ENCODE results near the gene GRWD1.

The GRWD1 gene

DNA sequence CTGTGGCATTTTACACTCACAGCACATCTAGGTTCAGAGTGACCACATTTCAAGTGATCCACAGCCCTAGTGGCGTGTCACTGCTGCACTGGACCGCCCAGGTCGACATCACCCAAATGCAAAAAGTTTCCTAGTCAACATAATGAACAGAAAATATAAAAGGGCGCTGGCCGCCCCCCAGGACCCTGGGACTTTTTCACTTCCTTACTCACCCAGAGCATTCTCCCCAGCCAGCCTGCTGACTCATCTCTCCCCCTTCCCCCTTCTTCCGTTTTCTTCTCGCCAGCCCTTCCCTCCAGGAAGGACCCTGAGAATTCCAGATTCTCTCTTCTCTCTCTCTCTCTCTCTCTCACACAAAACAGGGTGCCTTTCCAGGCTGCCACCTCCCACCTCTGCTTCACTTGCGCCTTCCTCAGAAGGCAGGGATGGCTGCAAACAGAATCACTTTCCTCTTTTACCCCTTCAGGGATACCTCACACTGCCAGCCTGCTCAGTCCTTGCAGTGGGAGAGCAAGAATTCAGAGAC lies 21.0 kb upstream of the GRWD1 start:
- DNase-seq (ENCODE audit: low spot score), result peak; percentile 44

GRCh38 chr19:48428670-48429069 lies 17.1 kb upstream of the GRWD1 start:
- DNase-seq (ENCODE audit: low spot score), result no peak

DNA sequence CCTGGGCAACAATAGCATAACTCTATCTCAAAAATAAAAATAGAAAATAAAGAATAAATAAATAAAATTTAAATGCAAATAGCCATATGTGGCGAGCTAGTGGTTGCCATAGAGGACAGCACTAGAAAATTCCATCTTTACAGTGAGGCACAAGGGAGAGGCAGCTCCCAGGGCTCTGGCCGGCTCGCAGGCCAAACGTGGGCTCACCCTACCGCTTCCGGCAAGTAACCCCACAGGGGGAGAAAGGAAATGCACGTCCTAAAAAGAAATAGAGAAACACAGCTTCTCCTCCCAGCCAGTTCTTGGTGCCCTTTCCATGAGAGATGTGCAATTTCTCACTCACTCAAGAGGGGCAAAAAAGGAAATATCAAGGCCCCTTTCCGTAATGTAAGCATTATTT lies 12.4 kb upstream of the GRWD1 start:
- no peak for DNase-seq (ENCODE audit: low spot score)

DNA sequence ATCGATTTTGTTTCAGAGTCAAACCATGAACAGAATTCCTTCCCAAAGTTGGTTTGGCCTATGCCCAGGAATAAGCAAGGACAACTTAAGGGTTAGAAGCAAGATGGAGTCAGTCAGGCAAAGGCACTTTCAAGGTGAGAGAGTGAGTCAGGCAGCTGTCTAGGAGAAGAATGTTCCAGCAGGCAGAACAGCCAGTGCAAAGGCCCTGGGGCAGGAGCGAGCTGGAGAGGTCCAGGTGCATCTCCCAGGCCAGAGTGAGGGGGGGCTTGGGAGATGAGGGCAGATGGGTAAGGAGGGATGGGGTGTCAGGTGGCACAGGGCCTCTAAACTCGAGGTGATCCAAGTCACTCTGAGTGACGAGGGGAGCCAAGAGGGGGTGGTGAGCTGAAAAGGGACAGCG lies 9.2 kb upstream of the GRWD1 start:
- DNase-seq (ENCODE audit: low spot score), result no peak

DNA sequence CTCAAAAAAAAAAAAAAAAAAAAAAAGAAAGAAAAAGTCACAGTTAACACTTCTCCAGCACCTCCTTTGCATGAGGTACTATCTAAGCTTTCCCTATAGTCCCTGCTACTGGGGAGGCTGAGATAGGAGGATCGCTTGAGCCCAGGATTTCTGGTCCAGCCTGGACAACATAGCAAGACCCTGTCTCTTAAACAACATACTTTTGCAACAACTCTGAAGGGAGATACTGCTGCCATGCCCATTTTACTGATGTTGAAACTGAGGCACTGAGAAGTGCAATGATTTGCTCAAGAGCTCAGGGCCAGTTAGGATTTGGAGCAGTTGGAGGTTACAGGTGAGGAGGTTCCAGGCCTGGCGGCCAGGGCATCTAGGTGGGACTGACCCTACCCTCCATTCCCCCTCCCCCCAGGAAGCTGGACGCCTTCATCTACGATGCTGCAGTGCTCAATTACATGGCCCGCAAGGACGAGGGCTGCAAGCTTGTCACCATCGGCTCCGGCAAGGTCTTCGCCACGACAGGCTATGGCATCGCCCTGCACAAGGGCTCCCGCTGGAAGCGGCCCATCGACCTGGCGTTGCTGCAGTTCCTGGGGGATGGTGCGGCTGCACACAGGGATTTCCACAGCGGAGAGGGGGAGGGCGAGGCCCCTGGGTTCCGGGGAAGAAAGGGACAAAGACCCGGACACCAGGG lies 4.3 kb upstream of the GRWD1 start:
- DNase-seq (ENCODE audit: low spot score), result no peak

GRCh38 chr19:48442116-48443035 lies 3.4 kb upstream of the GRWD1 start:
- no peak for DNase-seq (ENCODE audit: low spot score)

- DNase-seq (ENCODE audit: low spot score), result no peak
These were observed 2.5 kb upstream of the GRWD1 start for GRCh38 chr19:48443256-48443655.

GRCh38 chr19:48443731-48444128 lies 2.1 kb upstream of the GRWD1 start:
- no peak for DNase-seq (ENCODE audit: low spot score)

DNA sequence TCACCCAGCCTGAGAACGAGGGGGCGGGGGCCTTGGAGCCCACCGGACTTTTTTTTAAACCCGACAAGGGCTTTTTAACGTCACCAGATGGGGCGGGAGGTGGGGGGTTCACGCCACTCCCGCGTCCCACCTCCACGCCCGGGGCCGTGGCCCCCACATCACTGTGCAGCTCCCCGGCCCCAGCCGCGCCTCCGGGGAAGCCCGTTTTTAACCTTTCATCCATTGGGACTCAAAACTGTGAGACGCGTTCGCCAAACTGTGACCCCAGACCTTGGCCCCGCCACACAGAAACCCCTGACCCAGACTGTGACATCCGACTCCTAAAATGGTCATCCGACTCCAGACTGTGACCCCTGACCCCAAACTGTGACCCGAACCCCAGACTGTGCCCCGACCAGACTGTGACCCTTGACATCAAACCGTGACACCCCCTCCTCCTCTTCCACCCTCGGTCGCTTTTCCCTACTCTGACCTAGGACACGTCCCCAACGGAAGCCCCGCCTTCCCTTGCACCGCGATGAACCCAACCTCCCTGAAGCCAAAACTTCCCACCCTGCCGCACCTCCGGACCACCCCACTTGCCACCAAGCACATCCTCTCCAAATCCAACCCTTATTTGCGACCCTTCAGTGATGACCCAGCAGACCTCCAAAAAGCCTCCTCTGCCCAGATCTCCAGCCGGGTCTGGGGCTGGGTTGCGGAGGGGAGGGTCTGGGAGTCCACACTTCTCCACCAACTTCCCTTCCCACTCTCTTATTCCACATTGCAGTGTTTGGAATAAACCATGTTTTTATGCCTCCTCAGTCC lies 1.5 kb upstream of the GRWD1 start:
- DNase-seq (ENCODE audit: low spot score), result no peak

DNA sequence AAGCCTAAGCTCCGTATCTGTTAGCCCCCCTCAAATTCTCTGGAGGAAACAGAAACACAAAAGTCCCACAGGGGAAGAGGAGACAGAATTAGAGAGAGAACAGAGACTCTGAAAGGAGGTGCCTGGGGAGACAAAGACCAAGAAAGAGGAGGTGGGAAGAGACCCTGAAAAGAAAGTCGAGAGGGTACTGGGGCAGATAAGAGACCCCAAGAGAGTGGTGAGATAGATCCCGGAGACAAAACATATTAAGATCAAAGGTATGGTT lies 915 bp upstream of the GRWD1 start:
- no peak for DNase-seq (ENCODE audit: low spot score)

GRCh38 chr19:48445256-48445605 lies 552 bp upstream of the GRWD1 start:
- DNase-seq (ENCODE audit: low spot score), result peak; percentile 92

DNA sequence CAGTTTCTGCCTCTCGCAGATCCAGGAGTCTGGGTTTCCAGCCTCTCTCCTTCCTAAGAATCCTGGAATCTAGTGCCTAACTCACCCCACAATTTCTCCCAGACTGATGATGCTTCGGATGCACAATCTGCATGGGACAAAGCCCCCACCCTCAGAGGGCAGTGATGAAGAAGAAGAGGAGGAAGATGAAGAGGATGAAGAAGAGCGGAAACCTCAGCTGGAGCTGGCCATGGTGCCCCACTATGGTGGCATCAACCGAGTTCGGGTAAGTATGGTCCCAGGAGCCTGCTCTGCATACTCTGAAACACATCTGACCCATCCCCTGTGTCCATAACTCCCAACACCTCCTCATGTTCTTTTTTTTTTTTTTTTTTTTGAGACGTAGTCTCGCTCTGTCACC lies 796 bp downstream of the GRWD1 start:
- no peak for DNase-seq (ENCODE audit: low spot score)

DNA sequence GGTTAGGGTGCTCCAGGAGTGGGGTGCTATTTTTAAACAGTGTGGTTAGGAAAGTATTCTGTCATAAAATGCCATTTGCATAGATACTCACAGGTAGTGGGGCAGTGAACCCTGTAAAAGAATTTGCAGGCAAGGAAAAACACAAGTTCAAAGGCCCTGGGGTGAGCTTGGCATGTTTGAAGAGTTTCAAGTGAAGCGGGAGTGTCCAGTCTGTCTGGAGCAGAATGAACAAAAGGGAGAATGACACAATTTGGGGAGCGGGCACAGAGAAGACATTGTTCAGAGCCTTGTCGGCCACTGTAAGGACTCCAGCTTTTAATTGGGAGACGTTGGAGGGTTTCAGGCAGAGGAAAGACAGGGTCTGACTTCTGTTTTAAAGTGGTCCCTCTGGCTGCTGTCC lies 2.8 kb downstream of the GRWD1 start:
- DNase-seq (ENCODE audit: low spot score), result no peak

GRCh38 chr19:48450441-48450840 lies 4.7 kb downstream of the GRWD1 start:
- DNase-seq (ENCODE audit: low spot score), result no peak

DNA sequence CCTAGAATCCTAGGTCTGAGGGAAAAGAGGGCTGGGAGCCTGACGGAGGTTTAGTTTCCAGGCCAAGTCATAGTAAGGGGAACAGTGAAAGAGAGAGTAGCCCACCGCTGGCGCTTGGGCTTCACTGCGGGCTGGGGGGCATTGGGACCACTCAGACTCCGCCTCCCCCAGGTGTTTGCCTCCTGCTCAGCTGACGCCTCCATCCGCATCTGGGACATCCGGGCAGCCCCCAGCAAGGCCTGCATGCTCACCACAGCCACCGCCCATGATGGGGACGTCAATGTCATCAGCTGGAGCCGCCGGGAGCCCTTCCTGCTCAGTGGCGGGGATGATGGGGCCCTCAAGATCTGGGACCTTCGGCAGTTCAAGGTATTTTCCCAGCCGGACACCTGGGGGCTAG lies 5.1 kb downstream of the GRWD1 start:
- DNase-seq (ENCODE audit: low spot score), result no peak

- no peak for DNase-seq (ENCODE audit: low spot score)
These were observed 5.8 kb downstream of the GRWD1 start for GRCh38 chr19:48451624-48452023.

DNA sequence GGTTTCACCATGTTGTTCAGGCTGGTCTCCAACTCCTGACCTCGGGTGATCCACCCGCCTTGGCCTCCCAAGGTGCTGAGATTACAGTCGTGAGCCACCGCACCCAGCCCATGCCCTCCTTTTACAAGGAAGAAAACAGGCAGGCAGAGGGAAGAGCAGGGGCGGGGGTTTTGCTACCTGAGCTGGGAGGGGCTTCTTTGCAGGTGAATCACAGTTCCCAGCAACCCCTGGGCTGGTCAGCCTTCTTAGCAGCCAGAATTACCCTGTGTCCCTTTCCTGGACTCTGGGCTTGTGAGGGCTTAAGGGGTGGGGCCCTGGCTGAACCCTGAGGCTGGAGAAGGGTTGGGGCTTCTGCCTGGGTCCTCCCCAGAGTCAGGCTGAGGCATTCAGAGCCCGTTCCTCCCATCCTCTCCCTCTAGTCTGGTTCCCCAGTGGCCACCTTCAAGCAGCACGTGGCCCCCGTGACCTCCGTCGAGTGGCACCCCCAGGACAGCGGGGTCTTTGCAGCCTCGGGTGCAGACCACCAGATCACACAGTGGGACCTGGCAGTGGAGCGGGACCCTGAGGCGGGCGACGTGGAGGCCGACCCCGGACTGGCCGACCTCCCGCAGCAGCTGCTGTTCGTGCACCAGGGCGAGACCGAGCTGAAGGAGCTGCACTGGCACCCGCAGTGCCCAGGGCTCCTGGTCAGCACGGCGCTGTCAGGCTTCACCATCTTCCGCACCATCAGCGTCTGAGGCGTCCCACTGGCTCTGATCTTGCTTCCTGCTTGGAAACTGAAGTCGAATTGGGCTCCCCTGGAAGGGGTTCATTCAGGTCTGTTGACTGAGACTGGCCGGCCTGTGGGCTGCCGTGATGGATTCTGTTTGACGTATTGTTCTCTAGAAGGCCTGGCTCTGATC lies 6.8 kb downstream of the GRWD1 start:
- DNase-seq (ENCODE audit: low spot score), result no peak

DNA sequence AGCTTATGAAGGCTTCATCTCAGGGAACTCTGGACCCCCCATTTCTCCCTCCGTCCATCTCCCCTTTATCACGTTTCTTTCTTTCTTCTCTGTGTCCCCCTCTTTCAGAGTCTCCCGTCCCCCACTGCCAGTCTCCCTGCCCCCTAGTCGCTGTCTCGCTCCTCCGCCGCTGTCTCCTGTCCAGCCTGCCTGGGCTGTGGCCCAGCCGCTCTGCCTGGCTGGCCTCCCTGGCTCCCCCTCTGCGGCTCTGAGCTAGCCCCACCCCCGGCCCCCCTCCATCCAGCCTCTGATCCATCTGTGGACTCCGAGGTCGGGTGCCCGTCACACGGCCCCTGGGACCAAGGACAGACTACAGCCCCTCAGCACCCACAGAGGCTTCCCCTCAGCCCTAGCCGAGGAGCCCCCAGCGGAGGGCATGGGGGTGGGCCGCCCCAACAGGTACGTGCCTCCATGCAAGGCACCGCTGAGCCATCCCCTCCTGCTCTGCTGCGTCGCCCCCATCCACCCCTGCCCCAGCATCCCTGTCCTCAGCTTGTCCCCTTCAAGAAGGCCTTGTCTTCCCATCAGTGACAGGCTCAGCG lies 8.5 kb downstream of the GRWD1 start:
- no peak for DNase-seq (ENCODE audit: low spot score)

- no peak for DNase-seq (ENCODE audit: low spot score)
These were observed 9.6 kb downstream of the GRWD1 start, which contains the start of gene KCNJ14 for GRCh38 chr19:48455171-48455907. Gene KCNJ14, plus strand, starts transcription at chr19:48455574. Its CDS starts 6,151 bp downstream, at chr19:48461725.

GRCh38 chr19:48455908-48456562 lies 10.3 kb downstream of the GRWD1 start:
- no peak for DNase-seq (ENCODE audit: low spot score)

Data from COLO829 (cell line).